Measurements from ENCODE around the gene PDE9A.
"Not testable (repeated sequence)": the region's sequence is repeated elsewhere in the genome, so short reads cannot be mapped to it uniquely, and the experiment has no call there.

The PDE9A gene

DNA sequence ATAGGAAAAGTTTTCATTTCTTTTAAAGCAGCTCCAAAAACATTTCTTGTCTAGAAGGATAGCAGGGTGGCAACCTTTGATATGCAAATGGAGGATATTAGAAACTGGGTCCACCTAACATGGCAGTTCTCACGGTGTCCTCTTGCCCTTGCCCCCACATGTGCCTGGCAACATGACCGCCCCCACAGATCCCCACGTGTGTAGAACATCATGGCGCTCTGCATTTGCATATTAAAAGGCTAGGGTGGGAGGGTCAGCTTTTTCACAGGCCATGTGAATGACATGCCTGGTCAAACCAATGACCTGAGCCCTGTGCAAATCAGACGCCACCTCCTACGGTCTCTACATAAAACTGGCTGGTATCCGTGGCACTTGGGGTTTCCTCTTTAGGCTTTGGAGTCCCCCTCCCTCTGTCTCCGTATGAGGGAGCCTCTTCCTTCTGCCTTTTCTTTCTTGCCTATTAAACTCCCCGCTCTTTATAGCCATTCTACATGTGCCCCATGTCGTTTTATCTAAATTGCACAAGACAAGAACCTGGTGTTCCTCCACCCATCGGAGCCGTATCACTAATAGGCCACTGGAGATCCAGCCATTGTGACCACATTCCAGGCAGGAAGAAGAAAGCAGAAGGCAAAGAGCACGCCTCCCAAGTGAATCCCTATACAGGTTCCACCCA, 154.7 kb downstream of the PDE9A start:
- TF ChIP-seq, protein P1, sequence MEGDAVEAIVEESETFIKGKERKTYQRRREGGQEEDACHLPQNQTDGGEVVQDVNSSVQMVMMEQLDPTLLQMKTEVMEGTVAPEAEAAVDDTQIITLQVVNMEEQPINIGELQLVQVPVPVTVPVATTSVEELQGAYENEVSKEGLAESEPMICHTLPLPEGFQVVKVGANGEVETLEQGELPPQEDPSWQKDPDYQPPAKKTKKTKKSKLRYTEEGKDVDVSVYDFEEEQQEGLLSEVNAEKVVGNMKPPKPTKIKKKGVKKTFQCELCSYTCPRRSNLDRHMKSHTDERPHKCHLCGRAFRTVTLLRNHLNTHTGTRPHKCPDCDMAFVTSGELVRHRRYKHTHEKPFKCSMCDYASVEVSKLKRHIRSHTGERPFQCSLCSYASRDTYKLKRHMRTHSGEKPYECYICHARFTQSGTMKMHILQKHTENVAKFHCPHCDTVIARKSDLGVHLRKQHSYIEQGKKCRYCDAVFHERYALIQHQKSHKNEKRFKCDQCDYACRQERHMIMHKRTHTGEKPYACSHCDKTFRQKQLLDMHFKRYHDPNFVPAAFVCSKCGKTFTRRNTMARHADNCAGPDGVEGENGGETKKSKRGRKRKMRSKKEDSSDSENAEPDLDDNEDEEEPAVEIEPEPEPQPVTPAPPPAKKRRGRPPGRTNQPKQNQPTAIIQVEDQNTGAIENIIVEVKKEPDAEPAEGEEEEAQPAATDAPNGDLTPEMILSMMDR (IDR thresholded peaks at IDR 0.05; ENCODE audit: extremely low read depth, missing control alignments), result no peak
- no peak for DNase-seq (ENCODE audit: low spot score)

DNA sequence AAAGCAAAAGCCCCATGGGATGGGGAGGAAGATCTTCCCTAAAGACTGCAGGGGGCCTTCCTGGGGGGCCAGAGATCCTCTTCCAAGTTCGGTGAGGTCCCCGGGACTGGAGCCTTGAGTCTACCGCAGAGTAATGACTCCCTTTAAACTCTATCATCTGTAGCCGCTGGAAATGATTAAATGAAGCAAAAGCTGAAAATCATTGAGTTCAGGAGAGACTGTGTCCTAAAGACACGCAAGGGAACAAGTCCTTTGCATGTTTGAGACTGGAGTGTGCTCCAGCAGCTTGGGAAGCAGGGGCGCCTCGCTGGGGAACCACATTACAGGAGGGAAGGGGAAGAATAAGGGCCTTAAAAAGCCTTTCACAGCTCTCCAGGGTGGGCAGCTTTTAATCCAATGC, 155.8 kb downstream of the PDE9A start:
- no peak for DNase-seq (ENCODE audit: low spot score)
- TF ChIP-seq, protein P1 (IDR thresholded peaks at IDR 0.05; ENCODE audit: extremely low read depth, missing control alignments), result no peak

DNA sequence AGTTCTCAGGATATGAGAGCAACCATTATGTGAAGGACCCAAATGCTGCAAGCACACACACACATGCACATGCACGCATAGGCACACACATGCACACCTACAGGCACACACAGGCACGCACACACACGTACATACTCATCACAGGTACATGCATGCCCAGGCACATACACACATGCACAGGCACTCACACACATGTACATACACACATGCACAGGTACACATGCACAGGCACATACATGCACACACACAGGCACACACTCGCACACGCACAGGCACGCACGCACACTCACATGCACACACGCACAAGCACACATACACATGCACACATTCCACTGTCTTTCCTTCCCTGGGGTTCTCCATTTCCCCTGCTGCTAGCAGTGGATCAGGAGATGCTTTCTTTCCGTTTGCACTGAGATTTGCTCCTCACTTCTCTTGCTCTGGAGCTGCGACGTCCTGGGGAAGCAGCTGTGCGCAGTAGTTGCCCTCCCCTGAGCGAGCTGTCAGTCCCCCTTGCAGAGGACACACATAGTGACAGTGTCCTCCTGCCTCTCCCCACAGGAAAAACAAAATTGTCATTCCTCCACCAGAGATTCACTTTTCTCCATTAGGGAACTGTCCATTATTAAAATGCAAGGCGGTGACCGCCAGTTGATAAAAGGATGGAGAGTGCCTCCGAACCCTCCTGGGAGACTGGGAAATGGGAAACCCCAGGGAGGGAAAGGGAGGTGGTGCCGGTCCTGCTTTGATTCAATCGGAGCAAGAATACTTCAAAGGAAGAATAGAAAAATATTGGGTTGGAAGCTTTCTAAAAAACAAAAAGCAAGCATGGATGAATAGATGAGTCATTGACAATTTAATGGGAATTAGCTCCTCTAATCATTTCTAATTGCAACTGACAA, 156.4 kb downstream of the PDE9A start:
- TF ChIP-seq, protein P1 (IDR thresholded peaks at IDR 0.05; ENCODE audit: extremely low read depth, missing control alignments), result no peak
- no peak for DNase-seq (ENCODE audit: low spot score)

DNA sequence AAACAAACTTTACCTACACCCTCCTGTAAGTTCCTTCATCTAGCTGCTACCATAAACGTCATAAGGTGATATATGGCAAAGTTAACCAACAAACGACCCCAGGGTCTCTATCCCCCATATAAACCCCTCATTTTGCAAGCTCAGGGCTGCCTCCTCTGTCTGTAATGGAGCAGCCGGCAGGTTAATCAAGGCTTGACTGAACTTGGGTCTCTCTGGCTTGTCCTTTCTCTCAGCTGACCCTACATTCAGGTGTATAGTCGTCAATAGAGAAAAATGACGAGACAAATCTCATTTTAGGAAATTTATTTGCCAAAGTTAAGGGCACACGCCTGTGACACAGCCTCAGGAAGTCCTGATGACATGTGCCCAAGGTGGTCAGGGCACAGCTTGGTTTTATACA, 158.5 kb downstream of the PDE9A start:
- TF ChIP-seq, protein P1 (IDR thresholded peaks at IDR 0.05; ENCODE audit: extremely low read depth, missing control alignments), result no peak
- no peak for DNase-seq (ENCODE audit: low spot score)

DNA sequence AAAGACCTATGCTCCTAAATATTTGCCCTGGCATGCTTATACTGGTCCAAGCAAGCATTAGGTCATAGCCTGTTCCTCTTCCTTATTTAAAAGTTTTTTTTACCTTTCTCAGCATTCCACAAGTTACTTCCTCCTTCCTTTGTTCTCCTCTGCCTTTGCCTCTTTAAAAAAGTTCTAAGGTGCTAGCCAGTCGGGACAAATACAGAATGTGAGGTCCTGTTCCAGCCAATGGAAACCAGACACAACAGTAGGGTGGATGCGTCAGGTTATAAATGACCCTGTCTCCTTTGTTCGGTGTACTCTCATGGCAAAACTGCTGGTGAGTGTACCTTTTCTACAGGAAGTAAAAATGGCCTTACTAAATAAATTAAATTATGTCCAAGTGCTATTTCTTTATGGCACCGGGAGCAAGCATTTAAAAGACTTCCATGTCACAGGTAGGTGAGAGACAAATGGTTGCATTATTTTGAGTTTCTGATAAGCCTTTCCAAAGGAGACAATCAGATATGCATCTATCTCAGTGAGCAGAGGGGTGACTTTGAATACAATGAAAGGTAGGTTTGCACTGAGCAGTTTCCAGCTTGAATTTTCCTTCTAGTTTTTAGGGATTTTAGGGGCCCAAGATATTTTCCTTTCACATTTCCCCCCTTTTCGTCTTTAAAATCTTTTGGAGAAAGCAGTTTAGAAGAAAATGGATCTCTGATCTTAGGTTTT, 159.3 kb downstream of the PDE9A start:
- DNase-seq (ENCODE audit: low spot score), result not testable (repeated sequence)

DNA sequence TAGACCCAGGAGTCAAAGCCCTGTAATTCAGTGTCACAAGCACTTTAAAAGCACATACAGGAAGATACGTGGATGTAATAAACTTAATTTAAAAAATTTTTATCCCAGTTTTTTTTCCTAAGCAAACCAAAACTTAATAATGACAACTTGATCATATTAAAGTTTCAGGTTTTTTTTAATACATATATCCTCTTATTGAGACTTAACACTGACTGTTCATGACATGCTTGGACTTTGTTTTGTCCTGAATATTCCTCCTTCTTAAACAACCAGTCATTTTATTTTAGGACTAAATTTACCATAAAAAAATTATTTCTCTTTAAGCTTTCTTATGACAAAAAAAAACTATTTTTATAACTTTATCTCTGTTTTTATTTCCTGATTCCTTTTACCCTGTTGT, 161.8 kb downstream of the PDE9A start:
- TF ChIP-seq, protein P1 (IDR thresholded peaks at IDR 0.05; ENCODE audit: extremely low read depth, missing control alignments), result no peak
- no peak for DNase-seq (ENCODE audit: low spot score)

DNA sequence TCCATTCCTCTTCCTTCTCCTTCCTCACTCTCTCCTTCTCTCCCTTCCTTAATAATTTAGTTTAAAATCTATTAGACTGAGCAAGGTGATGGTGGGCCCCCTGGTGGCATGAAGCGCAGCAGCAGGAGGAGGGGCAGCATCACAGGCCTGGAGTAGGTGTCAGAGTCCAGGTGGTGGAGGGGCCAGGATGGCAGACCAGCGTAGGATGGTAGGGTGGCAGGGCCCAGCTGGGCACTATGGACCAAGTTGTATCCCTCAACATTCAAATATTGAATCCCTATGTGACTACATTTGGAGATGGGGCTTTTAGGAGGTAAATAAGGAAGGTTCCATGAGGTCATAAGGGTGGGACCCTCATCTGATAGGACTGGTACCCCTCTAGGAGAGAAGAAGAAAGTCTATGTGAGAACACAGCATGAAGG, 164.9 kb downstream of the PDE9A start:
- TF ChIP-seq, protein P1 (IDR thresholded peaks at IDR 0.05; ENCODE audit: extremely low read depth, missing control alignments), result peak; percentile 55
- DNase-seq (ENCODE audit: low spot score), result no peak
